Measurements from ENCODE around the gene MRPL40.

The MRPL40 gene

GRCh38 chr22:19477321-19478044, 45.1 kb downstream of the MRPL40 start:
- DNase-seq (ENCODE audit: low read depth), result no peak
- H3K4me3 ChIP-seq (ENCODE audit: low read depth, low read length), result peak overlapping the region; percentile 83
- TF ChIP-seq, protein P1, sequence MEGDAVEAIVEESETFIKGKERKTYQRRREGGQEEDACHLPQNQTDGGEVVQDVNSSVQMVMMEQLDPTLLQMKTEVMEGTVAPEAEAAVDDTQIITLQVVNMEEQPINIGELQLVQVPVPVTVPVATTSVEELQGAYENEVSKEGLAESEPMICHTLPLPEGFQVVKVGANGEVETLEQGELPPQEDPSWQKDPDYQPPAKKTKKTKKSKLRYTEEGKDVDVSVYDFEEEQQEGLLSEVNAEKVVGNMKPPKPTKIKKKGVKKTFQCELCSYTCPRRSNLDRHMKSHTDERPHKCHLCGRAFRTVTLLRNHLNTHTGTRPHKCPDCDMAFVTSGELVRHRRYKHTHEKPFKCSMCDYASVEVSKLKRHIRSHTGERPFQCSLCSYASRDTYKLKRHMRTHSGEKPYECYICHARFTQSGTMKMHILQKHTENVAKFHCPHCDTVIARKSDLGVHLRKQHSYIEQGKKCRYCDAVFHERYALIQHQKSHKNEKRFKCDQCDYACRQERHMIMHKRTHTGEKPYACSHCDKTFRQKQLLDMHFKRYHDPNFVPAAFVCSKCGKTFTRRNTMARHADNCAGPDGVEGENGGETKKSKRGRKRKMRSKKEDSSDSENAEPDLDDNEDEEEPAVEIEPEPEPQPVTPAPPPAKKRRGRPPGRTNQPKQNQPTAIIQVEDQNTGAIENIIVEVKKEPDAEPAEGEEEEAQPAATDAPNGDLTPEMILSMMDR (IDR thresholded peaks at IDR 0.05; ENCODE audit: low read depth, low read length), result no peak
- no peak for TF ChIP-seq MAX (IDR thresholded peaks at IDR 0.05; ENCODE audit: low read depth, low read length)
- no peak for TF ChIP-seq MYC (IDR thresholded peaks at IDR 0.05; ENCODE audit: low read depth, low read length)
- TF ChIP-seq POLR2A (IDR thresholded peaks at IDR 0.05; ENCODE audit: extremely low read depth, insufficient read length), result no peak

DNA sequence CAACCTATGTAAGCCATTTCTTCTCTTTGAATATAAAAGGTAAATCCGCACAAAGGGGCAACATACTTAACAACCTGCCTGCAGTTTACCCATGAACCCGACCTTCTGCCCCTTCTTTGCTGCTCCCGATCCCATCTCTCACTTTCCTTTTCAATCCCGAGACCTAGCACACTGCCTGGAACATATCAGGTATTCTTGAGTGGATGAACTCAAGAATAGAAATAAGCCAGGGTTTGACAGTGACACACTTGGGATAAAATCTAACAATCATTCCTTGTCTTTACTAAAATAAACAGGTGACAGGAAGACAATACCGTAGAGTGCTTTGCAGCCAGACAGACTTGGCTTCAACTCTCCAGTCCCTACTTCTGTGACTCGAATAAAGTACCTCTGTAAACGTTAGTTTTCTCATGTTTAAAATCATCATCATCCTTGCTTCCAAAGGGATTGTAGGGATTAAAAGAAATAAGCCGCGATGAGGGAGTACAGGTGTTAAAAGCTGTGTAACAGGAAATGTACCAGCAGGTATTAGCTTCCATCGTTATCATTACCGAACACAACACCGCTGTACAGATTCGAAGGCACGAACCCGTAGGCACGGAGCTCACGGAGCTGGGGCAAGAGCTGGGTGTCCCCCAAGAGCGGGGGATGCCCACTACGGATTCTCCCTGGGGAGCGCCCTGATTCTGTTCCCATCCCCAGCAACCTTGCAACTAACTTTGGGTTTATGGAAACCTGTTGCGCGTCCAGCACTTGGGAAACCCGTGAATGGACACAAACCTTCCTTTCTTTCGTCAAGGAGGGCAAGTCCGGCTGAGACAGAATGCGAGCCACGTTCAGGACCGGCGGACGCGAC, 45.9 kb downstream of the MRPL40 start:
- TF ChIP-seq, protein P1 (IDR thresholded peaks at IDR 0.05; ENCODE audit: low read depth, low read length), result no peak
- no peak for TF ChIP-seq MAX (IDR thresholded peaks at IDR 0.05; ENCODE audit: low read depth, low read length)
- TF ChIP-seq POLR2A (IDR thresholded peaks at IDR 0.05; ENCODE audit: extremely low read depth, insufficient read length), result no peak
- TF ChIP-seq MYC (IDR thresholded peaks at IDR 0.05; ENCODE audit: low read depth, low read length), result no peak
- peak overlapping the region; percentile 83 for H3K4me3 ChIP-seq (ENCODE audit: low read depth, low read length)
- peak; percentile 32 for DNase-seq (ENCODE audit: low read depth)

DNA sequence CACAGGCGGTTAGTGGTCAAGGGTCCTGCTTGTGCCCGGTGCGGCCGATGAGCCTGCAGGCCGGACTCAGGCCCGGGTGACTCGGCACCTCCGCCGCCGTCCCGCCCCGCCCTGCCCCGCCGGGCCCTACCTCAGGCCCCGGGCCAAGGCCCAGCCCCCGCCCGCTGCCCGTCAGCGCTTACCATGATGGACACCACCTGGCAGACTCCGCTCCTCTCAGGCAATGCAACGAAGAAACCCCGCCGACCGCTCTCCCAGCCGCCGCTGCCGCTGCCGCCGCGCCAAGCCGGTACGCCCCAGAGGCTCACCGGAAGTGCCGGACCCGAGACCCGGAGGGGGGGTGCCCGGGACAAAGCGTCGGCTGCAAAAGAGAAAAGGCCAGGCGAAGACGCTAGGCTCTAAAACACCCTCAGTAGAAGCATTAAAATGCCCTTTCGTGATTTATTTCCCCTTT, 46.6 kb downstream of the MRPL40 start, which contains the start of gene UFD1:
UFD1 (minus strand) TSS at position 293 of the 454 bp plus-strand sequence; CDS start at position 185, 108 bp downstream.
- TF ChIP-seq POLR2A (IDR thresholded peaks at IDR 0.05; ENCODE audit: extremely low read depth, insufficient read length) (peak; percentile 33), MAX (IDR thresholded peaks at IDR 0.05; ENCODE audit: low read depth, low read length) (no peak)
- DNase-seq (ENCODE audit: low read depth), result peak; percentile 84
- peak within 1 kb of the TSS; percentile 95 for H3K4me3 ChIP-seq (ENCODE audit: low read depth, low read length)

GRCh38 chr22:19479355-19480172, 47.2 kb downstream of the MRPL40 start, which contains the start of gene CDC45:
Gene CDC45 (plus strand): TSS chr22:19479920. CDS start chr22:19479969, 49 bp downstream.
- H3K4me3 ChIP-seq (ENCODE audit: low read depth, low read length), result peak within 1 kb of the TSS; percentile 95
- TF ChIP-seq POLR2A (IDR thresholded peaks at IDR 0.05; ENCODE audit: extremely low read depth, insufficient read length), result peak; percentile 45
- TF ChIP-seq MYC (IDR thresholded peaks at IDR 0.05; ENCODE audit: low read depth, low read length), result peak; percentile 22; the same call in 1 of the 2 replicates
- TF ChIP-seq, protein P1 (IDR thresholded peaks at IDR 0.05; ENCODE audit: low read depth, low read length), result no peak
- TF ChIP-seq MAX (IDR thresholded peaks at IDR 0.05; ENCODE audit: low read depth, low read length), result peak; percentile 50
- peak; percentile 99 for DNase-seq (ENCODE audit: low read depth)

- peak overlapping the region; percentile 95 for H3K4me3 ChIP-seq (ENCODE audit: low read depth, low read length)
- DNase-seq (ENCODE audit: low read depth), result no peak
- TF ChIP-seq MAX (IDR thresholded peaks at IDR 0.05; ENCODE audit: low read depth, low read length) (no peak), POLR2A (IDR thresholded peaks at IDR 0.05; ENCODE audit: extremely low read depth, insufficient read length) (no peak), MYC (IDR thresholded peaks at IDR 0.05; ENCODE audit: low read depth, low read length) (no peak)
- TF ChIP-seq, protein P1 (IDR thresholded peaks at IDR 0.05; ENCODE audit: low read depth, low read length), result no peak
Observed at GRCh38 chr22:19480173-19480568, 47.8 kb downstream of the MRPL40 start.
